Activated gamma-delta T cell treated with Interleukin-2 at 50 U/mL for 16 hours (primary cell): ENCODE data around the gene VIT.
"Not testable (repeated sequence)": the region's sequence is repeated elsewhere in the genome, so short reads cannot be mapped to it uniquely, and the experiment has no call there.

Experiments used
- DNase-seq: peaks from one replicate; pipeline ENCODE4 v3.0.0-alpha.2; 2020

VIT gene

GRCh38 chr2:36811071-36811470 is 114.6 kb downstream of the VIT start:
- DNase-seq, result no peak

- DNase-seq, result no peak
Observed at GRCh38 chr2:36812196-36812595, 115.7 kb downstream of the VIT start.

DNA sequence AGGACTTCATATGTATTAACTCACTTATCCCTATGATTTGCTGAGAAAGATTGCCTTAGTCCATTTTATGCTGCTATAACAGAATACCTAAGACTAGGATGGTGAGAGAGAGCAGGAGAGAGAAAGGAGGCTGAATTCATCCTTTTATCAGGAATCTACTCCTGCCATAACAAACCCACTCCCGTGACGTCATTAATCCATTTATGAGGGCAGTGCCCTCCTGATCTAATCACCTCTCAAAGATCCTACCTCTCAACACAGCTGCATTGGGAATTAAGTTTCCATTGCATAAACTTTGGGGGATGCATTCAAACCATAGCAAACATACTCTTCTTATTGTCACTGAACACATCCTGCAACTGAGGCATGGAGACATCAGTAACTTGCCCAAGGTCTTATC is 122.0 kb downstream of the VIT start:
- DNase-seq, result no peak

DNA sequence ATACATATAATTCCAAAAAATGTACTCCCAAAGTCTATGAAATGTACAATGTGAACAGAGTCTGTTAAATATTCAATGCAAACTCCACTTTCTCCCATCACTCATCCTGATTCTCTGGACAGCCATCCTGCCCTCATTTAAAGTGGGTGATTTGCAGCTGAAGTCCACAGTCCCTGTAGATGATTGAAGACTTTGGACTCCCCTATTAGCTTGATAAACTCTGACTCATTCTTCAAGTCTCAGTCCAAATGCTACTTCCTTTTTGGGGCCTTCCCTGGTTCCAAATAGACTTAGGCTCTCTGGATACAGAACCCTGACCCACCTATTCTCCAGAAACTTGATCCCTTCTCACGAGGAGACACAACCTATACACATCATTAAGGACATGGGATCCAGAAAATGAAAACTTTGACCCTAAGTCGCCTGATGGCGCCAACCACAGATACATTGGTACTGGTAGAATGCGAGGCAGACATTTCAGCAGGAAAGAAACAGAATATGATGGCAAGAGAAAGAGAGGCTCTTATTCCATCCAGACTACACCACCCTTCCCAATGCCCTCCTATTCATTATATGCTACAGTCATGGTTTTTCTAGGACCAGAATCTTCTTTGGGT is 122.7 kb downstream of the VIT start:
- no peak for DNase-seq

DNA sequence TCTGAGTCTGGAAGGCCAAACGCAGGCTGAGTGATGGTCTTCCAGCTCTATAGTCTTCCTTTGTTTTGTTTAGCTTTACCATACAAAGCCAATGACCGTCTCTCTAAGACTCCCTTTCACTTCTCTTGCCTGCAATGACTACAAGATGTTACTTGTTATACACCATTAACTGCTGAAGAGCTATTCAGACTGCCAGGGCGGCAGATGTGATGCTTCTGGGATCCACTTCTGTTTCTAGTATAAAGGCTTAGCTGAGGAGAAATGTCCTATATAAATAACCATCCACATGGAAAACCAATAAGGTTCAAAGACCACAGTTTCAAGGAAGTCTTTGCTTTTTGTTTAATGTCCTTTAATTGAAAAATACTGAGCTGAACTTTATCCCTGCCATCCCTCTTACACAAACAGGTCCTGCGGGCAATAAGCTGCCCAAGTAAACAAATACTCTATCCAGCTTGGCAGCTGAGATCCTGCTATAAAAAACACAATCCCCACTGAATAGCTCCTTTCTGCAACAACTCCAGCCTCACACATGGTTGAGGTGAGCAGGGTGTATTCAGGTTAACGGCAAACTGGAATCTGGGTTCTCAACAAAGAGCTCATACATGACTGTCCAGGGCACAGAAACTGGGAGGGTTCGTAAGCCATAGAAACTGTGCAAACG is 124.6 kb downstream of the VIT start:
- no peak for DNase-seq

DNA sequence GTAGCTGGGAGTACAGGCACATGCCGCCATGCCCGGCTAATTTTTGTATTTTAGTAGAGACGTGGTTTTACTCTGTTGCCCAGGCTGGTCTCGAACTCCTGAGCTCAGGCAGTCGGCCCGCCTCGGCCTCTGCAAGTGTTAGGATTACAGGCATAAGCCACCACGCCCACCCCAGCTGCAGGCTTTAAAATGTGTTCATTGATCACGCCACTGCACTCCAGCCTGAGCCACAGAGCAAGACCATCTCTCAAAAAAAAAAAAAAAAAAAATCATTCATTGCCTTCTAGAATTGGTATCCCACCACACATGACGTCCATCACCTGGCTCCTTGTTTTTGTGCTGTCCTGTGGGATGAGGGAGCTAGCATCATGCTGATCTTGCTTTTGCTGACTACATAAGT is 127.4 kb downstream of the VIT start:
- DNase-seq, result no peak

DNA sequence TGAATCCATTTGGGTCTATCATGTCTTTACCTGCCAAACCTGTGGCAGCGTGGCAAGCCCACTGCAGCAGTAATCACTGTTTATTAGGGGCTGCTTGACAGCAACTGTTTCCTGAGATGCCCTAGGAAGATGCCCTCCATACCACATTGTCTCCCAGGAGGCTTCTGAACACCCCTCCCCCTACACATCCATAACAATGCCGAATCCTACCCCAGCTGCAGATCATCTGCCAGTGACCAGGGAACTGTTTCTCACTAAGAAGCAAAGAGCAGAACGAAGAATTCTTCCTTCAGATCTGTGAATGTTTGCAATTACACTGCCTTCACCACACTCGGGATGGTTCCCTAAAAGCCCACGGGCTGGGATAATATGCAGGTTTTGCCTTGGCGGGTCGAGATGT is 127.8 kb downstream of the VIT start:
- no peak for DNase-seq

GRCh38 chr2:36824683-36825082 is 128.2 kb downstream of the VIT start:
- DNase-seq, result not testable (repeated sequence)

DNA sequence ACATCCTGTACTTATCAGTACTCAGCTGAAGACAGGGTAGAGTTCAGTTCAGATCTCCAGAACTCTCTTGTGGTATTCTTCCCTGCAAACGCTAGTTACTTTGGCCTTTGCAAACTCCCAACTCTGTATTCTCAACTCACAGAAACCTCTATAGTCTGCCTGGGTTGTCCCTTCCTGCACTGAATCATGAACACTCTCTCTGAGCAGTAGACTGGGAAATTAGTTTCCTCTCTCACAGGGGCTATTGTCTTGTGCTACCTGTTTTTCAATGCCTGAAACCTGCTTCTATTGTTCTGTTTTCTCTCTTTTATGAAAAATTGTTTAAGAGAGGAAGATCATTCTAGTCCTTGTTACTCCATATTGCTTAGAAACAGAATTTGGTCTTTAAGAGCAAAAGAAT is 134.7 kb downstream of the VIT start:
- DNase-seq, result no peak

- no peak for DNase-seq
Observed at GRCh38 chr2:36834203-36834602, 137.7 kb downstream of the VIT start.

- DNase-seq, result no peak
Observed at GRCh38 chr2:36834731-36835524, 138.4 kb downstream of the VIT start.

- no peak for DNase-seq
Observed at GRCh38 chr2:36839976-36840617, 143.6 kb downstream of the VIT start.

- DNase-seq, result no peak
Observed at GRCh38 chr2:36843838-36844237, 147.3 kb downstream of the VIT start.

GRCh38 chr2:36849265-36849664 is 152.8 kb downstream of the VIT start:
- DNase-seq, result no peak

DNA sequence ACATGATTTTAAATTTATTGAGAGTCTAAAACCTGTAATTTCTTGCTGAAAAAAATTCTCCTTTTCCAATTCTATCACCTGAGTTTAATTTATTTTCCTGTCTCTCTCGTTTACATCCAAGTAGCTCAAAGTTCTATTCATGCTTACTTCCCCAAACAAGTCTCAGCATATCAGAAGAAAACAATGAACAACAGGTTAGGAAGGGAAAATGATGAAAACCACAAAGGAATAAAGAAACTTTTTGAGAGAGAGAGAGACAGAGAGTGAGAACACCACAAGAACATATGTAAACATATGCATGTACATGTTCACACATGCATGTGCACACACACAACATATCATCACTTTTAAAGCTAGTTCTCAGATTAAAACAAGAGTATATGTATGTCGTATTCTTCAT is 157.7 kb downstream of the VIT start:
- DNase-seq, result no peak

GRCh38 chr2:36855429-36855828 is 158.9 kb downstream of the VIT start:
- DNase-seq, result no peak

DNA sequence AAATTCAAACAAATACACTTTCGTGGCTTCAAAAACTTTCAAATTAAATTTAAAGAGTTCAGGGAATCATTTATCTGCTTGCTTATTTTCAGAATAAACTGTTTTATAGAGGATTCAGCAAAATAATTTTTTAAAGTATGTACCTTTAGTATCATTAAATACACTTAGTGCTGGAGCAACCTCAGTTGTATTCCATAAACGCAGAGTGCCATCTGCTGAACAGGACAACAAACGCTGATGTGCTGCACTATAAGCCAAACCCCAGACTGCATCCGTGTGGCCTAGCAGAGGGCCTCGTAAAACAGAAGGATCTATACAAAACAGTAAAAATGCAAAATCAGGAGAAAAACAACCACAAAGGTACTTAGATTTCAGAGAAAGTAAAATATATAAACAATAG is 161.2 kb downstream of the VIT start:
- no peak for DNase-seq

DNA sequence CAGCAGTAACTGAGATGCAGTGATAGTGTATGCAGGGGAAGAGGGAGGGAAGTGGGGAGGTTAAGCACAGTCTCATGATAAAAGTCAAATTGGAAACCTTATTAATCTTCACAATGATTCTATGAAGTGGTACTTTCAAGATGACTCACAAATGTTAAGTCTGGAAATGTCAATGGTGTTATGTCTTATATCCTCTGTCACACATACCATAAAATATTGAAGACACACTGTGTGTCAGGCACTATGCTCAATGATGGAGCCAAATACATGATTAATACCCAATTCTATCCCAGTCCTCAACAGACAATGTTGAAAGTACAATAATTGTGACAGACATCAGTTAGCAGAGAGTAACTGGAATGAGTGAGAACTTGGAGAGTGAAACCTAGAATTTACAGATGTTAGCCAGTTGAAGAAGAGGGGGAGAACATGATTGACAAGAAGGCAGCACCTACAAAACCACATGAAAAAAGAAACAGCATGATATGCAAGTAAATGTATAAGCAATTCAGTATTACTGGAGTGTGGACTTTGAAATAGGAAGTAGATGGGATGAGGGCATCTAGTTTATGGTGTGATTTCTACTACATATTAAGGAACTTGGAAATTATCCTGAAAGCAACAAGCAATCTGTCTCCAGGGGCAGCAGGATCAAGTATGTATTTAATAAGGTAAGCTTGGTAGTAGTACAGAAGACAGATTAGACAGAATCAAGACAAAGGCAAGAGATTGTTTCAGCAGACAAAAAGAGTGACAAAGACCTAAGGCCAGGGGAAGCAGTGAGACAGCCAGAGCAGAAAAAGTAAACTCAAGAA is 162.3 kb downstream of the VIT start:
- no peak for DNase-seq

DNA sequence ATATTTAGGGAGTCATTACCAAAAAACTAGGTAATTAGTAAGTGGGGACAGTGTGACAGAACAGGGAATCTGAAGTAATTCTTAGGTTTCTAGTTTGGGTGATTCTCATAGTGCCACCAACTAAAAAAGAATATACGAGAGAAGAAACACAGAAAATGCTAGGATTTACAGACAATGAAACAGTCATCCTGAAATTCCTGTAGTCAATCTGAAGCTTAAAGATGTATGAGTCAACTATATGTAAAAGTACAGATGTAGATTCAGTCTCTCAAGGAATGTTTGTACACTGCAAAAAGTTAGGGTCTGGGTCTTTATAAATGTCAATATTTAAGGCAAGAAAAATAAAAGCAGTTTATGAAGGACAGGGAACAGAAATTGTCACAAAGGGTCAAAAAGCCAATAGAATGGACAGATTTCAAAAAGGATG is 162.9 kb downstream of the VIT start:
- no peak for DNase-seq

DNA sequence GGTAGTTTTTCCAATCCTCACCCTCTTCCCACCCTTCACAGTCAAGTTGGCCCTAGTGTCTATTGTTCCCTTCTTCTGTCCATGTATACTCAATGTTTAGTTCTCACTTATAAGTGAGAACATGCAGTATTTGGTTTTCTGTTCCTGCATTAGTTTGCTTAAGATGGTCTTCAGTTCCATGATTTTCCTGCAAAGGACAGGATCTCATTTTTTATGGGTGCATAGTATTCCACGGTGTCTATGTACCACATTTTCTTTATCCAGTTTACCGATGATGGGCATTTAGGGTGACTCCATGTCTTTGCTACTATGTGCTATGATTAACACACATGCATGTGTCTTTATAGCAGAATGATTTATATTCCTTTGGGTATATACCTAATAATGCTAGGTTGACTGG is 165.4 kb downstream of the VIT start:
- no peak for DNase-seq
